HepG2 (cell line): ENCODE results near the gene ZBTB1. TPM values are rescaled to one million over a fixed set of nuclear protein-coding genes. Genes with fewer than 3 reads are reported as not detected.
A peak's percentile ranks its signal among the peaks of the same experiment; 100 is the strongest.

Source experiments
- ASH2L ChIP-seq: fragments of 300-600, 200-600 bp; sonication (generic); IDR thresholded peaks from 2 replicates; pipeline ENCODE4 v1.7.0; 2017; ENCODE audit warnings: low read depth, mild to moderate bottlenecking, moderate library complexity, mixed read lengths, low read length; ENCODE audit not compliant: insufficient read length
- CEBPG ChIP-seq: IDR thresholded peaks from 2 replicates; pipeline ENCODE4 v1.6.1; 2016
- FLYWCH1 ChIP-seq: sonication (generic); formaldehyde crosslinking; IDR thresholded peaks from 2 replicates; pipeline ENCODE4 v1.8.1; 2023; ENCODE audit warnings: mild to moderate bottlenecking, missing genetic modification reagents
- IRX3 ChIP-seq: sonication (generic); formaldehyde crosslinking; IDR thresholded peaks from 2 replicates; pipeline ENCODE4 v1.8.1; 2023; ENCODE audit warnings: mild to moderate bottlenecking, low read depth, missing genetic modification reagents, borderline replicate concordance
- PATZ1 ChIP-seq: sonication (generic); formaldehyde crosslinking; IDR thresholded peaks from 2 replicates; pipeline ENCODE4 v1.4.0; 2020; ENCODE audit warnings: missing genetic modification reagents
- PHF8 ChIP-seq: sonication (generic); formaldehyde crosslinking; IDR thresholded peaks from 2 replicates; pipeline ENCODE4 v1.5.0; 2020; ENCODE audit warnings: missing genetic modification reagents
- THYN1 ChIP-seq: sonication (generic); formaldehyde crosslinking; IDR thresholded peaks from 2 replicates; pipeline ENCODE4 v1.8.1; 2023; ENCODE audit warnings: low read depth, mild to moderate bottlenecking, moderate library complexity, missing genetic modification reagents, borderline replicate concordance
- ZBTB7A ChIP-seq: sonication (generic); formaldehyde crosslinking; IDR thresholded peaks from 2 replicates; pipeline ENCODE4 v1.8.0; 2022; ENCODE audit warnings: mild to moderate bottlenecking, missing genetic modification reagents
- ZFY ChIP-seq: sonication (generic); formaldehyde crosslinking; IDR thresholded peaks from 2 replicates; pipeline ENCODE4 v1.4.0; 2020; ENCODE audit warnings: missing genetic modification reagents
- ZNF7 ChIP-seq: IDR thresholded peaks from 2 replicates; pipeline ENCODE4 v1.6.1; 2016; ENCODE audit warnings: missing biosample characterization, missing genetic modification reagents
- ZSCAN21 ChIP-seq: sonication (generic); formaldehyde crosslinking; IDR thresholded peaks from 2 replicates; pipeline ENCODE4 v1.8.0; 2022; ENCODE audit warnings: mild to moderate bottlenecking, missing genetic modification reagents, moderate library complexity, borderline replicate concordance
- polyA plus RNA-seq, 8 experiments: library from polyadenylated mRNA; depleted of rRNA in 3 of 8; stranded (reverse) in 7 of 8; unstranded in 1 of 8; fragments of >200 nt; fragmentation: Illumina TruSeq in 4 of 8; extraction: Trizol in 4 of 8; gene quantifications; 2 replicates each; pipeline versions ENCODE4 v1.2.1 to v1.2.3, GENCODE V29; 2011 to 2016; ENCODE audit warnings: low read depth in 4 of 8, missing spikeins in 1 of 8, mixed read lengths in 1 of 8; ENCODE audit not compliant: insufficient read depth in 1 of 8
- total RNA-seq, 5 experiments: library from RNA; depleted of rRNA; stranded (reverse); fragments of >200 nt; fragmentation: Illumina TruSeq; extraction: Trizol; gene quantifications; 2 replicates each; pipeline ENCODE4 v1.2.3, GENCODE V29; 2016; ENCODE audit warnings: low read depth in 1 of 5
- TF ChIP-seq, protein P1 (sequence below): sonication (generic); formaldehyde crosslinking; IDR thresholded peaks from 2 replicates; pipeline ENCODE4 v1.4.0; 2020; ENCODE audit warnings: missing genetic modification reagents
- TF ChIP-seq, protein P2 (sequence below): sonication (generic); formaldehyde crosslinking; IDR thresholded peaks from 2 replicates; pipeline ENCODE4 v1.4.0; 2020; ENCODE audit warnings: missing genetic modification reagents
- TF ChIP-seq, protein P3 (sequence below): sonication (generic); formaldehyde crosslinking; IDR thresholded peaks from 2 replicates; pipeline ENCODE4 v1.9.0; 2022; ENCODE audit warnings: missing genetic modification reagents, mild to moderate bottlenecking, borderline replicate concordance
- TF ChIP-seq, protein P4 (sequence below): sonication (generic); formaldehyde crosslinking; IDR thresholded peaks from 2 replicates; pipeline ENCODE4 v1.8.0; 2022; ENCODE audit warnings: mild to moderate bottlenecking, missing genetic modification reagents; ENCODE audit not compliant: insufficient replicate concordance

Gene ZBTB1
- total and polyA plus RNA-seq, 2 of the 13 experiments (the other 11 are each of a cell fraction or from before 2014, with no cell fraction given) = 18.8 to 22.6 TPM

- TF ChIP-seq, protein P1, sequence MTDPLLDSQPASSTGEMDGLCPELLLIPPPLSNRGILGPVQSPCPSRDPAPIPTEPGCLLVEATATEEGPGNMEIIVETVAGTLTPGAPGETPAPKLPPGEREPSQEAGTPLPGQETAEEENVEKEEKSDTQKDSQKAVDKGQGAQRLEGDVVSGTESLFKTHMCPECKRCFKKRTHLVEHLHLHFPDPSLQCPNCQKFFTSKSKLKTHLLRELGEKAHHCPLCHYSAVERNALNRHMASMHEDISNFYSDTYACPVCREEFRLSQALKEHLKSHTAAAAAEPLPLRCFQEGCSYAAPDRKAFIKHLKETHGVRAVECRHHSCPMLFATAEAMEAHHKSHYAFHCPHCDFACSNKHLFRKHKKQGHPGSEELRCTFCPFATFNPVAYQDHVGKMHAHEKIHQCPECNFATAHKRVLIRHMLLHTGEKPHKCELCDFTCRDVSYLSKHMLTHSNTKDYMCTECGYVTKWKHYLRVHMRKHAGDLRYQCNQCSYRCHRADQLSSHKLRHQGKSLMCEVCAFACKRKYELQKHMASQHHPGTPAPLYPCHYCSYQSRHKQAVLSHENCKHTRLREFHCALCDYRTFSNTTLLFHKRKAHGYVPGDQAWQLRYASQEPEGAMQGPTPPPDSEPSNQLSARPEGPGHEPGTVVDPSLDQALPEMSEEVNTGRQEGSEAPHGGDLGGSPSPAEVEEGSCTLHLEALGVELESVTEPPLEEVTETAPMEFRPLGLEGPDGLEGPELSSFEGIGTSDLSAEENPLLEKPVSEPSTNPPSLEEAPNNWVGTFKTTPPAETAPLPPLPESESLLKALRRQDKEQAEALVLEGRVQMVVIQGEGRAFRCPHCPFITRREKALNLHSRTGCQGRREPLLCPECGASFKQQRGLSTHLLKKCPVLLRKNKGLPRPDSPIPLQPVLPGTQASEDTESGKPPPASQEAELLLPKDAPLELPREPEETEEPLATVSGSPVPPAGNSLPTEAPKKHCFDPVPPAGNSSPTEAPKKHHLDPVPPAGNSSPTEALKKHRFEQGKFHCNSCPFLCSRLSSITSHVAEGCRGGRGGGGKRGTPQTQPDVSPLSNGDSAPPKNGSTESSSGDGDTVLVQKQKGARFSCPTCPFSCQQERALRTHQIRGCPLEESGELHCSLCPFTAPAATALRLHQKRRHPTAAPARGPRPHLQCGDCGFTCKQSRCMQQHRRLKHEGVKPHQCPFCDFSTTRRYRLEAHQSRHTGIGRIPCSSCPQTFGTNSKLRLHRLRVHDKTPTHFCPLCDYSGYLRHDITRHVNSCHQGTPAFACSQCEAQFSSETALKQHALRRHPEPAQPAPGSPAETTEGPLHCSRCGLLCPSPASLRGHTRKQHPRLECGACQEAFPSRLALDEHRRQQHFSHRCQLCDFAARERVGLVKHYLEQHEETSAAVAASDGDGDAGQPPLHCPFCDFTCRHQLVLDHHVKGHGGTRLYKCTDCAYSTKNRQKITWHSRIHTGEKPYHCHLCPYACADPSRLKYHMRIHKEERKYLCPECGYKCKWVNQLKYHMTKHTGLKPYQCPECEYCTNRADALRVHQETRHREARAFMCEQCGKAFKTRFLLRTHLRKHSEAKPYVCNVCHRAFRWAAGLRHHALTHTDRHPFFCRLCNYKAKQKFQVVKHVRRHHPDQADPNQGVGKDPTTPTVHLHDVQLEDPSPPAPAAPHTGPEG = 0 out of 2 replicates have a peak, but pooled peaks have one; percentile 16
- TF ChIP-seq, protein P2, sequence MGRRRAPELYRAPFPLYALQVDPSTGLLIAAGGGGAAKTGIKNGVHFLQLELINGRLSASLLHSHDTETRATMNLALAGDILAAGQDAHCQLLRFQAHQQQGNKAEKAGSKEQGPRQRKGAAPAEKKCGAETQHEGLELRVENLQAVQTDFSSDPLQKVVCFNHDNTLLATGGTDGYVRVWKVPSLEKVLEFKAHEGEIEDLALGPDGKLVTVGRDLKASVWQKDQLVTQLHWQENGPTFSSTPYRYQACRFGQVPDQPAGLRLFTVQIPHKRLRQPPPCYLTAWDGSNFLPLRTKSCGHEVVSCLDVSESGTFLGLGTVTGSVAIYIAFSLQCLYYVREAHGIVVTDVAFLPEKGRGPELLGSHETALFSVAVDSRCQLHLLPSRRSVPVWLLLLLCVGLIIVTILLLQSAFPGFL = no peak
- peak; percentile 28; the same call in 1 of the 2 replicates for TF ChIP-seq PATZ1 (CRISPR knock-in tag)
- TF ChIP-seq, protein P3, sequence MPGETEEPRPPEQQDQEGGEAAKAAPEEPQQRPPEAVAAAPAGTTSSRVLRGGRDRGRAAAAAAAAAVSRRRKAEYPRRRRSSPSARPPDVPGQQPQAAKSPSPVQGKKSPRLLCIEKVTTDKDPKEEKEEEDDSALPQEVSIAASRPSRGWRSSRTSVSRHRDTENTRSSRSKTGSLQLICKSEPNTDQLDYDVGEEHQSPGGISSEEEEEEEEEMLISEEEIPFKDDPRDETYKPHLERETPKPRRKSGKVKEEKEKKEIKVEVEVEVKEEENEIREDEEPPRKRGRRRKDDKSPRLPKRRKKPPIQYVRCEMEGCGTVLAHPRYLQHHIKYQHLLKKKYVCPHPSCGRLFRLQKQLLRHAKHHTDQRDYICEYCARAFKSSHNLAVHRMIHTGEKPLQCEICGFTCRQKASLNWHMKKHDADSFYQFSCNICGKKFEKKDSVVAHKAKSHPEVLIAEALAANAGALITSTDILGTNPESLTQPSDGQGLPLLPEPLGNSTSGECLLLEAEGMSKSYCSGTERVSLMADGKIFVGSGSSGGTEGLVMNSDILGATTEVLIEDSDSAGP (CRISPR knock-in tag) = no peak
- TF ChIP-seq, protein P4, sequence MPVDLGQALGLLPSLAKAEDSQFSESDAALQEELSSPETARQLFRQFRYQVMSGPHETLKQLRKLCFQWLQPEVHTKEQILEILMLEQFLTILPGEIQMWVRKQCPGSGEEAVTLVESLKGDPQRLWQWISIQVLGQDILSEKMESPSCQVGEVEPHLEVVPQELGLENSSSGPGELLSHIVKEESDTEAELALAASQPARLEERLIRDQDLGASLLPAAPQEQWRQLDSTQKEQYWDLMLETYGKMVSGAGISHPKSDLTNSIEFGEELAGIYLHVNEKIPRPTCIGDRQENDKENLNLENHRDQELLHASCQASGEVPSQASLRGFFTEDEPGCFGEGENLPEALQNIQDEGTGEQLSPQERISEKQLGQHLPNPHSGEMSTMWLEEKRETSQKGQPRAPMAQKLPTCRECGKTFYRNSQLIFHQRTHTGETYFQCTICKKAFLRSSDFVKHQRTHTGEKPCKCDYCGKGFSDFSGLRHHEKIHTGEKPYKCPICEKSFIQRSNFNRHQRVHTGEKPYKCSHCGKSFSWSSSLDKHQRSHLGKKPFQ (CRISPR knock-in tag) = peak; percentile 46
- TF ChIP-seq THYN1 (CRISPR knock-in tag) = no peak
- TF ChIP-seq IRX3 (CRISPR knock-in tag) = peak; percentile 46; the same call in 1 of the 2 replicates
- TF ChIP-seq FLYWCH1 = 0 out of 2 replicates have a peak, but pooled peaks have one; percentile 77
- no peak for TF ChIP-seq CEBPG (CRISPR knock-in tag)
- TF ChIP-seq ZNF7 (CRISPR knock-in tag) = peak; percentile 45; the same call in 1 of the 2 replicates
- 0 out of 2 replicates have a peak, but pooled peaks have one; percentile 39 for TF ChIP-seq ZBTB7A (CRISPR knock-in tag)
- TF ChIP-seq ZSCAN21 (CRISPR knock-in tag) = no peak
- peak; percentile 67 for TF ChIP-seq PHF8
- peak; percentile 79 for TF ChIP-seq ZFY (CRISPR knock-in tag)
- peak; percentile 88 for TF ChIP-seq ASH2L
Observed at GRCh38 chr14:64504897-64505794, 576 bp downstream of the ZBTB1 start (continued).
